ENCODE results near the gene SPAG16.

DNA sequence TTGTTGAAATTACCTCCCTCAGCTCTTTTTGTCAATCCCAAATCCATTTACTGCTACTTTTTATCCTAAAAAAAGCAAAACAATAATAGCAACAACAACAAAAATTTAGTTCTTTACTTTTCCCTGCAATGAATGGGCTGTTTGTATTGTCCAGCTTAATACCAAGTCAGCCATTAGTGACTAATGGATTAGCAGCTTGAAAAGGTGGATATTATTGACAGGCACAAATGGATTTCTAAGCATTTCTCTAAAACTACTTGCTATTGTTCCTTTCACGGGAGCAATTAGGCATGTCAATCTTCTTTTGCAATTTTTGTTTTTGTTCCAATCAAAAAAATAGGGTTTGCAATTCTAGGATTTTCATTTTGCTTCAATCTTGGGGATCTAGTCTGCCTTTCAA is 32.1 kb upstream of the SPAG16 start:
- no peak for TF ChIP-seq EZH2 (IDR thresholded peaks at IDR 0.05; ENCODE audit: insufficient read depth, poor library complexity, severe bottlenecking)
- no peak for TF ChIP-seq EZH2phosphoT487 (IDR thresholded peaks at IDR 0.05; ENCODE audit: insufficient read depth, low read depth)

Measured in GM23248 (cell line).